HG02938 (cell line): Measurements from ENCODE around the gene PEX16.
"Not testable (repeated sequence)": the region's sequence is repeated elsewhere in the genome, so short reads cannot be mapped to it uniquely, and the experiment has no call there.

Experiments used
- ATAC-seq: cut with Tn5 transposase; IDR thresholded peaks from one replicate; pipeline ENCODE4 v1.9.1; 2021; ENCODE audit warnings: mild to moderate bottlenecking, moderate library complexity; ENCODE audit not compliant: unreplicated experiment

Gene PEX16

GRCh38 chr11:45918962-45919675, 1.4 kb upstream of the PEX16 start:
- no peak for ATAC-seq

GRCh38 chr11:45918331-45918941, 759 bp upstream of the PEX16 start:
- ATAC-seq = peak; percentile 22

GRCh38 chr11:45917286-45917622, 423 bp downstream of the PEX16 start:
- peak; percentile 4 for ATAC-seq

- no peak for ATAC-seq
Observed at GRCh38 chr11:45915446-45915845, 2.2 kb downstream of the PEX16 start.

- ATAC-seq = no peak
Observed at GRCh38 chr11:45913942-45914635, 3.6 kb downstream of the PEX16 start.

- ATAC-seq = no peak
Observed at GRCh38 chr11:45913514-45913913, 4.2 kb downstream of the PEX16 start.

- no peak for ATAC-seq
Observed at GRCh38 chr11:45910623-45911022, 7.1 kb downstream of the PEX16 start.

GRCh38 chr11:45909594-45910475, 7.8 kb downstream of the PEX16 start:
- ATAC-seq = no peak

GRCh38 chr11:45907911-45908370, 9.7 kb downstream of the PEX16 start:
- ATAC-seq = no peak

- no peak for ATAC-seq
Observed at GRCh38 chr11:45906965-45907611, 10.6 kb downstream of the PEX16 start, which contains the start of gene FREY1. Gene FREY1 (minus strand): TSS chr11:45907271. CDS start chr11:45907245, 26 bp downstream.

- ATAC-seq = no peak
Observed at GRCh38 chr11:45906096-45906682, 11.5 kb downstream of the PEX16 start.

- ATAC-seq = not testable (repeated sequence)
Observed at GRCh38 chr11:45905576-45905975, 12.1 kb downstream of the PEX16 start.

- no peak for ATAC-seq
Observed at GRCh38 chr11:45905095-45905494, 12.6 kb downstream of the PEX16 start.

- no peak for ATAC-seq
Observed at GRCh38 chr11:45904309-45904915, 13.3 kb downstream of the PEX16 start.

GRCh38 chr11:45902452-45903380, 15.0 kb downstream of the PEX16 start:
- ATAC-seq = no peak

- no peak for ATAC-seq
Observed at GRCh38 chr11:45901626-45902025, 16.1 kb downstream of the PEX16 start.

- no peak for ATAC-seq
Observed at GRCh38 chr11:45900916-45901617, 16.6 kb downstream of the PEX16 start.
